ENCODE measurements around the gene KIF11.
"Not testable (repeated sequence)": the region's sequence is repeated elsewhere in the genome, so short reads cannot be mapped to it uniquely, and the experiment has no call there.

- not testable (repeated sequence) for TF ChIP-seq POLR2A, CTCF, EP300 (IDR thresholded peaks at IDR 0.05)
Measured at GRCh38 chr10:92582347-92582746, 10.6 kb upstream of the KIF11 start.

Measured in upper lobe of left lung (tissue), 4 donors.